Hepatocyte (in vitro differentiated cells): ENCODE data around the gene CELA1. TPM values are rescaled to one million over a fixed set of nuclear protein-coding genes. Genes with fewer than 3 reads are reported as not detected.
A peak's percentile ranks its signal among the peaks of the same experiment; 100 is the strongest.

ENCODE experiments used
- DNase-seq: peaks from one replicate; pipeline ENCODE4 v3.0.0-alpha.2; 2016; ENCODE audit warnings: low spot score
- H2AFZ ChIP-seq: fragments of 200-600 bp; sonication (generic); 2 replicates; pipeline ENCODE4 v1.6.0; 2016; ENCODE audit warnings: antibody characterized with exemption, mild to moderate bottlenecking
- H3K27ac ChIP-seq: fragments of 200-600 bp; sonication (generic); 2 replicates; pipeline ENCODE4 v1.5.1; 2016; ENCODE audit warnings: mild to moderate bottlenecking
- H3K27me3 ChIP-seq: fragments of 200-600 bp; sonication (generic); 2 replicates; pipeline ENCODE4 v1.6.1; 2016
- H3K36me3 ChIP-seq: fragments of 200-600 bp; sonication (generic); replicated peaks from 2 replicates; pipeline ENCODE4 v1.5.1; 2016; ENCODE audit warnings: low read depth; ENCODE audit not compliant: insufficient read depth
- H3K4me1 ChIP-seq: fragments of 200-600 bp; sonication (generic); 2 replicates; pipeline ENCODE4 v1.5.1; 2016; ENCODE audit warnings: mild to moderate bottlenecking, moderate library complexity; ENCODE audit not compliant: insufficient read depth
- H3K4me2 ChIP-seq: fragments of 200-600 bp; sonication (generic); 2 replicates; pipeline ENCODE4 v1.6.0; 2016
- H3K4me3 ChIP-seq: fragments of 200-600 bp; sonication (generic); 2 replicates; pipeline ENCODE4 v1.5.1; 2016; ENCODE audit warnings: mild to moderate bottlenecking
- H3K79me2 ChIP-seq: fragments of 200-600 bp; sonication (generic); 2 replicates; pipeline ENCODE4 v1.6.0; 2017; ENCODE audit warnings: mild to moderate bottlenecking
- H3K9me2 ChIP-seq: fragments of 200-600 bp; sonication (generic); replicated peaks from 2 replicates; pipeline ENCODE4 v1.6.0; 2017; ENCODE audit warnings: mild to moderate bottlenecking; ENCODE audit not compliant: insufficient read depth
- H3K9me3 ChIP-seq: fragments of 200-600 bp; sonication (generic); 2 replicates; pipeline ENCODE4 v1.5.1; 2016; ENCODE audit warnings: low read depth, mild to moderate bottlenecking
- H4K20me1 ChIP-seq: fragments of 200-600 bp; sonication (generic); 2 replicates; pipeline ENCODE4 v1.6.0; 2016; ENCODE audit warnings: mild to moderate bottlenecking; ENCODE audit not compliant: insufficient read depth, poor library complexity, severe bottlenecking
- EZH2 ChIP-seq: fragments of 200-600 bp; sonication (generic); IDR thresholded peaks from 2 replicates; pipeline ENCODE4 v1.6.1; 2016; ENCODE audit warnings: antibody characterized with exemption, mild to moderate bottlenecking, borderline replicate concordance
- EZH2phosphoT487 ChIP-seq: fragments of 200-600 bp; sonication (generic); IDR thresholded peaks from one replicate; pipeline ENCODE4 v1.6.1; 2018; ENCODE audit warnings: antibody characterized with exemption, mild to moderate bottlenecking, low read depth, moderate library complexity; ENCODE audit not compliant: unreplicated experiment, severe bottlenecking
- WGBS: methylation state at CpG from one replicate; pipeline ENCODE4 v1.1.6; 2016; ENCODE audit warnings: low lambda C conversion rate; ENCODE audit errors: missing lambda C conversion rate; 5-methylcytosine and 5-hydroxymethylcytosine counted together
- polyA plus RNA-seq: library from polyadenylated mRNA; unstranded; fragments of >200 nt; fragmentation: Nextera tagmentation; extraction: Ambion mirVana; gene quantifications from 2 replicates; pipeline ENCODE4 v1.2.1, GENCODE V29; 2016
- total RNA-seq: library from RNA; depleted of rRNA; stranded (reverse); fragments of >200 nt; gene quantifications from 2 replicates; pipeline ENCODE4 v1.2.3, GENCODE V29; 2014
- TF ChIP-seq, protein P1 (sequence below): fragments of 200-600 bp; sonication (generic); IDR thresholded peaks from 2 replicates; pipeline ENCODE4 v1.5.1; 2016; ENCODE audit warnings: antibody characterized with exemption, mild to moderate bottlenecking; ENCODE audit not compliant: poor library complexity

Gene CELA1
- total and polyA plus RNA-seq, 2 experiments from 2014 or later = not detected

DNA sequence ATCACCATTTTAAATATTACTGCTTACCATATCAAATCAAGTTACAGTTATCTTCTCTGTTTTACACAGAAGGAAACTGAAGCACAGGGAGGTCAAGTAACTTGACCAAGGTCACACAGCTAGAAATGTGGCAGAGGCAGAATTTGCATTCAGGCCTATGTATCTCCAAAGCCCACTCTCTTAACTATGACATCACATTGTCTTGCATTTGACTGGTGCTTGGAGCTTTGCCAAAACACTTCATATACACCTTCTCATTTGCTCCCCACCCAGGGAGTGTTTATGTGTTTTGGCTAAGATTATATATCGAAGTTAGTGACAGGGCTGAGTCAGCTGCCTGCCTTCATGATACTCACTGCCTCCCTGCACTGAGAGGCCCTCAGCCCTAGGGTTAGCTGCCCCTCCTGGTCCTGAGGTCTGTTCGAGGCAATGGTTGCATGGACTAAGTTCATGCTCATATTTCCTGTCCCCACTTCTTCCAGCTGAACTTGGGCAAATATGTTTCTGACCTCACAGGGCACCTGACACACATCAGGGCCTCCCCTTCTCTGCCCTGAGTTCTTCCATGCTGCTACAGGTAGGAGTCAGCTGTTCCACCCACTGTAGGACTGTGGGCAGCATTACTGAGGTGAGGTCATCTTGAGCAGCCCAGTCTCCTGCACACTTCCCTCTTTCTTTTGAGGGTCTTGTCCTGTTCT is 43.0 kb upstream of the CELA1 start:
- no peaks in the 10 kb centered on the region for H4K20me1 ChIP-seq
- H3K4me1 ChIP-seq = peaks cover 20% of the 10 kb centered on the region
- TF ChIP-seq, protein P1, sequence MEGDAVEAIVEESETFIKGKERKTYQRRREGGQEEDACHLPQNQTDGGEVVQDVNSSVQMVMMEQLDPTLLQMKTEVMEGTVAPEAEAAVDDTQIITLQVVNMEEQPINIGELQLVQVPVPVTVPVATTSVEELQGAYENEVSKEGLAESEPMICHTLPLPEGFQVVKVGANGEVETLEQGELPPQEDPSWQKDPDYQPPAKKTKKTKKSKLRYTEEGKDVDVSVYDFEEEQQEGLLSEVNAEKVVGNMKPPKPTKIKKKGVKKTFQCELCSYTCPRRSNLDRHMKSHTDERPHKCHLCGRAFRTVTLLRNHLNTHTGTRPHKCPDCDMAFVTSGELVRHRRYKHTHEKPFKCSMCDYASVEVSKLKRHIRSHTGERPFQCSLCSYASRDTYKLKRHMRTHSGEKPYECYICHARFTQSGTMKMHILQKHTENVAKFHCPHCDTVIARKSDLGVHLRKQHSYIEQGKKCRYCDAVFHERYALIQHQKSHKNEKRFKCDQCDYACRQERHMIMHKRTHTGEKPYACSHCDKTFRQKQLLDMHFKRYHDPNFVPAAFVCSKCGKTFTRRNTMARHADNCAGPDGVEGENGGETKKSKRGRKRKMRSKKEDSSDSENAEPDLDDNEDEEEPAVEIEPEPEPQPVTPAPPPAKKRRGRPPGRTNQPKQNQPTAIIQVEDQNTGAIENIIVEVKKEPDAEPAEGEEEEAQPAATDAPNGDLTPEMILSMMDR = no peak
- no peak for TF ChIP-seq EZH2phosphoT487
- no peak for TF ChIP-seq EZH2
- no peaks in the 10 kb centered on the region for H3K9me3 ChIP-seq
- H3K9me2 ChIP-seq = no peaks in the 10 kb centered on the region
- no peak for DNase-seq
- H3K4me3 ChIP-seq = no peak overlapping the region
- peak overlapping the region; percentile 19 for H3K27ac ChIP-seq
- H3K27me3 ChIP-seq = no peaks in the 10 kb centered on the region
- H3K36me3 ChIP-seq = no peaks in the 10 kb centered on the region
- H2AFZ ChIP-seq = no peak overlapping the region
- peak overlapping the region; percentile 23 for H3K4me2 ChIP-seq
- no peaks in the 10 kb centered on the region for H3K79me2 ChIP-seq
- WGBS = 33% methylated on average over 2 of the region's 2 CpGs

DNA sequence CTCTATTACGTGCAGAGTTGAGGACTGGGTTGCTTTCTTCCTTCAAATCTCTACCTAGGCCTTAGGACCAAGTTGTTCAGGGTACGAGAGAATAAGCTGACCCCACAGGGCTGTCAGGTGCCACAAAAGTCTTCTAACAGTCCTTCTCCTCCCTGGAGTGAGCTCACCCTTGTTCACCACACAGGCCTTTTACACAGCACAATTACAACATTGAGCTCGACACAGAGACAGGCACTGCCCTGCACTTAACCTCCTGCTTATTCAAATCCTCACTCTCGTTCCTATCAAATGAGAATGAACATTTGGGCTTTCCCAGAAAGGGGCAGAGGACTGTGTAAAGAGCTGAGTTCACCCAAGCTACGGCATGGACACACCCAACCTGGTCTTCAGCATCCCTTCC is 42.4 kb upstream of the CELA1 start:
- Histone ChIP-seq H3K4me2 (no peak overlapping the region), H3K9me2 (no peaks in the 10 kb centered on the region), H4K20me1 (no peaks in the 10 kb centered on the region), H3K4me1 (peaks cover 20% of the 10 kb centered on the region), H3K4me3 (no peak overlapping the region), H2AFZ (no peak overlapping the region), H3K79me2 (no peaks in the 10 kb centered on the region), H3K27me3 (no peaks in the 10 kb centered on the region), H3K36me3 (no peaks in the 10 kb centered on the region), H3K27ac (peak overlapping the region; percentile 19), H3K9me3 (no peaks in the 10 kb centered on the region)
- TF ChIP-seq EZH2 (no peak), EZH2phosphoT487 (no peak)
- TF ChIP-seq, protein P1 = no peak
- DNase-seq = no peak
- WGBS = 78% methylated on average over 5 of the region's 5 CpGs

DNA sequence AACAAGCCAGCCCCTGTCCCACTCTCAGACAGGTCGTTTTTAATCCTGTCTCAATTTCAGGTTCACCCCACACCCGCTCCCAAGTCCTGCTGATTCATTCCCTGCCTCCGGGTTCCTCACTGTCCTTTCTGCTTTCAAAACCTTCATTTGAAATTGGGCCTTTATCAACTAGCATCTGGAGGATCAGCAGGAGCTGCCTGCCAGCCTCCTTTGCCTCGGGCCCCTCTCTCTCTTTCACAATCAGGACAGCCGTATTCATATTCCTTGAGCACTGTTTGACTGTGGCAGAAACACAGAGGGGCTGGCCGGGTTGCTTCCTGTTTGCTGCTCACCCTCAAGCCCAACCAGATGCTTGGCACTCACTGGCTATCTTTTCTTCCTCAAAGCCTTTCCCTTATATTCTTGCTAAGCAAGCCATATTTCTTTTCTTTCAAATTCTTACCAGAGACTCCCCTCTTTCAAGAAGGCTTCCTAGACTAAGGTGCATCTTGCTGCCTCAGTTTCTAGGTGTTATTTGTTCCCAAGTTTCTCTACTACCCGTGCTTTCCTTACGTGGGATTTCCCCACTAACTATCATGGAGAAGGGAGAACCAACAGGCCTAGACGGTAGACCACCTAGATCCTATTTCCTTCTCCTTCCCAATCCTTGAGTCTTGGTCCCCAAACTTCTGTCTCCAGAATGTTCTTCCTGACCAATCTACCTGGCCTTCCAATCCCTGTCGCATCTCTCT is 41.8 kb upstream of the CELA1 start:
- no peaks in the 10 kb centered on the region for H3K9me3 ChIP-seq
- peak overlapping the region; percentile 19 for H3K27ac ChIP-seq
- H4K20me1 ChIP-seq = no peaks in the 10 kb centered on the region
- no peaks in the 10 kb centered on the region for H3K27me3 ChIP-seq
- peak; percentile 50 for DNase-seq
- no peak overlapping the region for H3K4me3 ChIP-seq
- H3K4me1 ChIP-seq = peaks cover 20% of the 10 kb centered on the region
- no peaks in the 10 kb centered on the region for H3K79me2 ChIP-seq
- H3K9me2 ChIP-seq = no peaks in the 10 kb centered on the region
- no peaks in the 10 kb centered on the region for H3K36me3 ChIP-seq
- no peak overlapping the region for H2AFZ ChIP-seq
- H3K4me2 ChIP-seq = peak overlapping the region; percentile 15
- WGBS = 52% methylated on average over 10 of the region's 10 CpGs
- TF ChIP-seq, protein P1 = no peak
- TF ChIP-seq EZH2phosphoT487 = no peak
